Stimulated activated CD8-positive, alpha-beta memory T cell treated with anti-CD3 and anti-CD28 coated beads, Interleukin-7, amount 100 ng/mL, for 24 hours (primary cell): ENCODE data around the gene FN3K.
A peak's percentile ranks its signal among the peaks of the same experiment; 100 is the strongest.
"Not testable (repeated sequence)": the region's sequence is repeated elsewhere in the genome, so short reads cannot be mapped to it uniquely, and the experiment has no call there.

Source experiments
- DNase-seq: peaks from one replicate; pipeline ENCODE4 v3.0.0-alpha.2; 2020; ENCODE audit warnings: low read depth

Gene FN3K

DNA sequence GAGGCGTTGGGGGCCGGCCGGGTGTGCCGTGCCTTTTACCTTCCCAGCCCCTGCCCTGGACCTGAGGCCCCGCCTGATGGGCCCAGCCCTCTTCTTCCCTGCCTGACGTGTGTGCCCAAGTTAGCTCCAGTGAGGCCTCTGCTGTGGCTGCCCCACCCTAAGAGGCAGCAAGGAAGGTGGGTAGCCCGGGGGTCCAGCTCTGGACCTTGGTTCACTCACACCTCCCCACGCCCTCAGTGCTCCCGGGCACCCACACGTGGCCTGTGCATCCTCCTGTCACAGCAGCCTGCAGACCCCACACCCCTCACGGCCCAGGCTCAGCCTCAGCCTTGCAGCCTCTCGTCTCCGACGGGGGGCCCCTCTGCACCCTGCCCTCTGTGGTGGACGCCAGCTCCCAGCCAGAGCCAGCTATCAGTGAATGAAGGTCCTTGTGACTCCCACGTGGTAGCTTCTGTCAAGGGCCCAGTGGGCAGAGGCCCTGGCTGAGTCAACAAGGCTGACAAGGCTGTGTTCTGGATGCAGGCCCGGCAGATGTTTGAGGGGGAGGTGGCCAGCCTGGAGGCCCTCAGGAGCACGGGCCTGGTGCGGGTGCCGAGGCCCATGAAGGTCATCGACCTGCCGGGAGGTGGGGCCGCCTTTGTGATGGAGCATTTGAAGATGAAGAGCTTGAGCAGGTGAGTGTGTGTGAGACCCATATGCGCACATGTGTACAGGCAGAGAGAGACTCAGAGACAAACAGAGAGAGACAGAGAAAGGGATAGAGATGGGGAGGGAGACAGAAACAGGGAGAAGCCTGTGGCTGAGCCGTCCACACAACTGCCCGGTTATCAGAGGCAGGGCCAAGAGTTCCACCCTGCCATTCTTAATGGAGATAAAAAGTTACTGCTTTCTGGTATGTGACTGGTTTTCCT lies 2.8 kb downstream of the FN3K start:
- DNase-seq, result no peak

DNA sequence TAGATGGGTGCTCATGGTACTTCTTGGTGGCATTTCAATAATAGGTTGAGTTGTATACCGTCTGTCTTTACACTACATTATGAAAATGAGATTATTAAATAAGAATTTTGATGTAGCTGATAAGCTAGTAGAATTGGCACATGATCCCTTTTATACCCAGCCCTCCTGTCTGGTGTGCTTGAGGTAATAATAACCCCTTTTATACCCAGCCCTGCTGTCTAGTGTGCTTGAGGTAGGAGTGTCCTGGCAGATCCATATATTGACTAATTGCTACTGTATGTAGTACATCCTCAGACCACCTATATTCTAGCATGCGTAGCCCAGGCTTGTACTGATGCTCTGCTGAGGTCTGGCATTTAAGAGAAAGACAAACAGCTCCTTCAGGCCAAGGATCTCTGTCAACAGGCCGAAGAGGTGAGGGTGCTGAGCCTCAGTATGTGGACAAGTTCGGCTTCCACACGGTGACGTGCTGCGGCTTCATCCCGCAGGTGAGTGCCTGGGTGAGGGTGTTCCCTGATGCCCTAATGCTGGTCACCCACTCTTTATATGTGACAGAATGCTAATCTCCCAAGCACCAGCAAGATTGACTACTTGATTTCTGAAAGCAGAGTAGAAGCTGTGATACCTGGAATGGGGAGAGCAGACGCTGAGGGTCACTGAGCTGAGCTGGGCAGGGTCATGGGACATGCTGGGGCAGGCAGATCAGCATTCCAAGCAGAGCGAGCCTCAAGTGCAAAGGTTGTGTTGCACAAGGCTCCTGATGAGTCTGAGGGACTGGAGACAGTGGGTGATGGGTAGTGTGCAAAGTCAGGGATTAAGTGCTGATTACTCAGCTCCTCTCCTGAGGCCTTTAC lies 5.7 kb downstream of the FN3K start:
- no peak for DNase-seq

DNA sequence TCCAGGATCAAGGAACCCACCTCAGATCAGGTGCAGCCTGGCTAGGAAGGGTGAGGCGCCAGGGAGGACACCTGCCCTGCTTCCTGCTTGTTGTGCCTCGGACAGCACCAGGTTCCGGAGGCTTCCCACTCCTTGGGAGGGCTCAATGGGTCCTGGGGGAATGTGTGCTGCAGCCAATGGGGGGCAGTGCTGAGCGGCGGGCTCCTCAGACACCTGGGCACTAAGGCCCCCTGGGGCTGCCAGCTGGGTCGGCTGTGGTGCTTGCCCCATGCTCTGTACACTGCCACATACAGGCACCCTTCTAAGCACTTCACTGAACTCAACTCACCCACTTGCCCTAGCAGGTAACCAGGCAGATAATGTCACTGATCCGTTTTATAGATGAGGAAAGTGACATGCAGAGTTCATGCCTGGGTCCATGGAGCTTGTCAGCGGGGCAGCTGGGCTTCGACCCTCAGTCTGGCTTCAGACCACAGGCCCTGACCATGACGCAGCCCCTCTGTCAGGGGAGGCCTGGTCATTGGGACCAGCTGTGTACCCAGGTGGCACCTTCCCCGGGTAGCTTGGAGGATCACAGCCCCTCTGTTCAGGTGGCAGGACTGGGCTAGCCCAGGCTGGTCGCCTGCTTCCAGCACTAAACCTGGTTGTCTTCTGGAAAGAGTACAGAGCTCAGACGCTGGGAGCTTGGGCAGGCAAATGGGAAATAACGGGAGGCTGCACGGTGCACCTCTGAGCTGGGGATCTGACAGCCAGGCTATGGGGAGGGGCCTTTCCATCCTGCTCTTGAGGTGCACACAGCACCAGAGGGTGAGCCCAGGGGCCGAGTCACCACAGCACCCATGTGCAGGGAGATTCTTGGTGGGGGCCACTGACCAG lies 8.2 kb downstream of the FN3K start:
- DNase-seq, result no peak

DNA sequence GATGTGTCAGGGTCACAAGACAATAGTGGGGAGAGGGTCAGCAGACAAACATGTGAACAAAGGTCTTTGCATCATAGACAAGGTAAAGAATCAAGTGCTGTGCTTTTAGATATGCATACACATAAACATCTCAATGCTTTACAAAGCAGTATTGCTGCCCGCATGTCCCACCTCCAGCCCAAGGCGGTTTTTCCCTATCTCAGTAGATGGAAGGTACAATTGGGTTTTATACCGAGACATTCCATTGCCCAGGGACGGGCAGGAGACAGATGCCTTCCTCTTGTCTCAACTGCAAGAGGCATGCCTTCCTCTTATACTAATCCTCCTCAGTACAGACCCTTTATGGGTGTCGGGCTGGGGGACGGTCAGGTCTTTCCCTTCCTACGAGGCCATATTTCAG lies 9.3 kb downstream of the FN3K start:
- not testable (repeated sequence) for DNase-seq

DNA sequence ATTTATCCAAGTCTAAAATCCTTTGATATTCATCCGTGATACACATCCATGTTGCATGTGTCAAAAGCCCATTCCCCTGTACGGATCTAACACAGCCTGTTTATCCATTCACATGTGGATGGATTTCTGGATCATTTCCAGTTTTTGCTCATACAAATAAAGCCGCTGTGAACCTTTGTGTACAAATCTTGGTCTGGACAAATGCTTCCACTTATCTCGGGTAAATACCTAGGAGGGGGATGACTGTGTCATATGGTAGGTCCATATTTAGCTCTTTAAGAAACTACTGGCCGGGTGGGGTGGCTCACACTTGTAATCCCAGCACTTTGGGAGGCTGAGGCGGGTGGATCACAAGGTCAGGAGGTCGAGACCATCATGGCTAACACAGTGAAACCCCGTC lies 10.1 kb downstream of the FN3K start:
- no peak for DNase-seq

DNA sequence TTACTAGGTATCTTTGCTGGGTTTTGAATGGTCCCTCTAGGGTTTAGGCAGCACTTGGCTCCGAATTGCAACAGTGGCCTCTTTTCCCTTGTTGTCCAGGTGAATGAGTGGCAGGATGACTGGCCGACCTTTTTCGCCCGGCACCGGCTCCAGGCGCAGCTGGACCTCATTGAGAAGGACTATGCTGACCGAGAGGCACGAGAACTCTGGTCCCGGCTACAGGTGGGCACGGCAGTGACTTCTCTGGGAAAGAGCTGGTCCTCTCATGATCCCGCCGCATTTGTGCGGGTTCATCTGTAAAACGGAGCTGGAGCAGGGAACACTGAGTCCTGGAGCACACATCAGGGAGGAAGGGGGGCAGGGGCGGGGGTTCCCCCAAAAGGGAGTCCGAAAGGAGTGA lies 13.3 kb downstream of the FN3K start:
- DNase-seq, result no peak

DNA sequence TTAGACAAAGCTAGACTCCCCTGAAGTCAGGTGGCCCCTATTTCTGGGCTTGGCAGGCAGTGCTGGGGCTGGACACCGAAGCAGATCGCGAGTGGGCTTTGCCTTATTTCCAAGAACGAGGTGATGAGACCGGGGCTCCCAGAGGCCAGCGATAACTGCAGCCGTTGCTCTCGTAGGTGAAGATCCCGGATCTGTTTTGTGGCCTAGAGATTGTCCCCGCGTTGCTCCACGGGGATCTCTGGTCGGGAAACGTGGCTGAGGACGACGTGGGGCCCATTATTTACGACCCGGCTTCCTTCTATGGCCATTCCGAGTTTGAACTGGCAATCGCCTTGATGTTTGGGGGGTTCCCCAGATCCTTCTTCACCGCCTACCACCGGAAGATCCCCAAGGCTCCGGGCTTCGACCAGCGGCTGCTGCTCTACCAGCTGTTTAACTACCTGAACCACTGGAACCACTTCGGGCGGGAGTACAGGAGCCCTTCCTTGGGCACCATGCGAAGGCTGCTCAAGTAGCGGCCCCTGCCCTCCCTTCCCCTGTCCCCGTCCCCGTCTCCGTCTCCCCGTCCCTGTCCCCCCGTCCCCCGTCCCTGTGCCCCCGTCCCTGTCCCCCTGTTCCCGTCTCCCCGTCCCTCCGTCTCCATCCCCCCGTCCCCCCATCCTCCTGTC lies 15.0 kb downstream of the FN3K start:
- DNase-seq, result no peak

DNA sequence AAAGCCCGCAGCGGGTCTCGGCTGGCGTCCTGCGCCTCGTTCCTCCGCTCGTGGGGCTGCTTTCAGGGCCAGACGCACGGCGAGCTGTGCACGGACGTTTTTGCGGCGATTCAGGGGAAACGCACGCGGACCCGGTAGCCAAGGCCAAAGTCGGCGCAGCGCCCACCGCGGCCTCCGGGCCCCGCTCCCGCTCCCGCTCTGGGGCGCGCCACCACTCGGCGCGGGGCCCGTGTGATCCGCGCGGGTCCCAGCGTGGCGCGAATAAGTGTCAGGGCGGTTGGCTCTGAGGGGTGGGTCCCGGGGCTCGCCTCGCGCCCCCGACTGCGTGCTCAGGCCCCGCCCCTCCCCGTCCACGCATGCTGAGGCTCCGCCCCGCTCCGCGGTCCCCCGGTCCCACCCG lies 15.8 kb downstream of the FN3K start:
- DNase-seq, result no peak

DNA sequence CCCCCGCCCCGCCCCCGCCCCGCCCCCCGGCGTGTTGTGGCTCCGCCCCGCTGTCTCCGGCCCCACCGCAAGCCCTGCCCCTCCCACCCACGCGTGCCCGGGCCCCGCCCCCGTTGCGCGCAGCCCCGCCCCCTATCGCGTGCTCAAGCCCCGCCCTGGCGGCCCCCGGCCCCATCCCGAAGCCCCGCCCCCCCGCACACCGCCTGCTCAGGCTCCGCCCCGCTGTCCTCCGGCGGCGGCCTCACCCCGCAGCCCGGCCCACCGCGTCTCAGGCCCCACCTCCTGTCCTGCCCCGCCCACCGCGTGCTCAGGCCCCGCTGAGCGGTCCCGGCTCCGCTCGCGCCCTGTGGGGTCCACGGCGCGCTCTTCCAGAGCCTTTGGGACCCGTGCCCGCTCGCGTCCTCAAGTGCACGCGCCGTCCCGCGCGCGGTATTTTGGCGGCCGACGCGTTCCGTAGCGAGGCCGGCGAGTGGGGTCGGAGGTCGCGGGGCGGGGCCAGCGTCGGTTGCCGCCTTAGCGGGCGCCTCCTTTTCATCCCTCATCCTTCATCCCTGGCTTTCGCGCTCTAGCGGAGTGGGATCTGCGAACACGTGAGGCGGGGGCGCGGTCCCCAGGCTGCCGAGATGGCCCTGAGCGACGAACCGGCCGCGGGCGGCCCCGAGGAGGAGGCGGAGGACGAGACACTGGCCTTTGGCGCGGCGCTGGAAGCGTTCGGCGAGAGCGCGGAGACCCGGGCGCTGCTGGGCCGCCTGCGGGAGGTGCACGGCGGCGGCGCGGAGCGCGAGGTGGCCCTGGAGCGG lies 16.4 kb downstream of the FN3K start, which contains the start of gene TBCD:
TSS of gene TBCD (plus strand) at position 495 of the 800 bp plus-strand sequence. CDS start at position 624, 129 bp downstream.
- peak; percentile 65 for DNase-seq

DNA sequence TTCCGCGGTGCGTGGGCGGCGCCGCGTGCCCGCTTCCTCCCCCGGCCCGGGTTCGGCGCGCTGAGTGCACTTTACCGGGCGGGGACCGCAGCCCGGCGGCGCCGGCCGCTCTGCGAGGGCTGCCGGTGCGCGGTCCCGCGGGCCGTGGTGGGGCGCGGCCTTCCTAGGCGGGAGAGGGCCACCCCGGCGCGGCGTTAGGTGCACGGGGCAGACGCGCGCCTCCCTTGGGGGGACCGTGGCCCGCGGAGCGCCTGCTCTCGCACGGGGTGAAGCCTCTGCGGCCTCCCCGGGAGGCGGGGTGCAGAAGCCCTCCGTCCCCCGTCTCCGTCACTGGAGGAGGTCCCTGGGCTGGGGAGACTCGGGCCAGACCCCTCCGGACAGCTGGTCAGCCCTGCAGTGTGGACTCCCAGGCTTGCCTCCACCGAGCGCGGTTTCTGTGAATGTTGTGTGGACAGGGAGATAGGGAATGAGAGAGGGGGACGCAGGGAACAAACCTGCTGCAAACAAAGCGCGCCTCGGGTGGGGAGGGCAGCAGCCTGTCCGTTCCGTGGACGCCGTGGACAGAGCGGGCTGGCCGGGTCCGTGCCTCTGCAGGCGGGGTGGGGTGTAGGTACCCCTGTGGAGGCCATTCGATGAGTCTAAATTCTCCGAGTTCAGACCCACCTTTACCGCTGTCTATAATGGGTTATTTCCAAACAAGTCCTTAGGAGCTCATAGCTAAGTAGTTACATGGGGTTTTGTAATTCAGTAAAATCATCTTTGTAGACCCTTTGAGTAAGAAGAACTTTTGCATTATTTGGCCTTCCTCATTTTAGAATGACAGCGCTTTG lies 17.2 kb downstream of the FN3K start:
- DNase-seq, result no peak

DNA sequence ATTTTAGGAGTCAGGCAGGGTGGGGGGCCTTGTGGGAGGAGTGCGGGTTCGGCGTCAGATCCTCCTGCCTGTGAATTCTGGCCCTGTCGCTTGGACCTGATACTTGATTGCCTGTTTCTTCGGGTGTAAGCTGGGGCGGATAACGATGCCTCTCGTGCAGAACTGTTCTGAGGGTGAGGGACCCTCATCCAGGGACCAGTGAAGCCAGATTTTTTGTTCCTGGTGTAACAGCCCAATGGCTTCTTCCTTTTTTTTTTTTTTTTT lies 17.7 kb downstream of the FN3K start:
- DNase-seq, result no peak

DNA sequence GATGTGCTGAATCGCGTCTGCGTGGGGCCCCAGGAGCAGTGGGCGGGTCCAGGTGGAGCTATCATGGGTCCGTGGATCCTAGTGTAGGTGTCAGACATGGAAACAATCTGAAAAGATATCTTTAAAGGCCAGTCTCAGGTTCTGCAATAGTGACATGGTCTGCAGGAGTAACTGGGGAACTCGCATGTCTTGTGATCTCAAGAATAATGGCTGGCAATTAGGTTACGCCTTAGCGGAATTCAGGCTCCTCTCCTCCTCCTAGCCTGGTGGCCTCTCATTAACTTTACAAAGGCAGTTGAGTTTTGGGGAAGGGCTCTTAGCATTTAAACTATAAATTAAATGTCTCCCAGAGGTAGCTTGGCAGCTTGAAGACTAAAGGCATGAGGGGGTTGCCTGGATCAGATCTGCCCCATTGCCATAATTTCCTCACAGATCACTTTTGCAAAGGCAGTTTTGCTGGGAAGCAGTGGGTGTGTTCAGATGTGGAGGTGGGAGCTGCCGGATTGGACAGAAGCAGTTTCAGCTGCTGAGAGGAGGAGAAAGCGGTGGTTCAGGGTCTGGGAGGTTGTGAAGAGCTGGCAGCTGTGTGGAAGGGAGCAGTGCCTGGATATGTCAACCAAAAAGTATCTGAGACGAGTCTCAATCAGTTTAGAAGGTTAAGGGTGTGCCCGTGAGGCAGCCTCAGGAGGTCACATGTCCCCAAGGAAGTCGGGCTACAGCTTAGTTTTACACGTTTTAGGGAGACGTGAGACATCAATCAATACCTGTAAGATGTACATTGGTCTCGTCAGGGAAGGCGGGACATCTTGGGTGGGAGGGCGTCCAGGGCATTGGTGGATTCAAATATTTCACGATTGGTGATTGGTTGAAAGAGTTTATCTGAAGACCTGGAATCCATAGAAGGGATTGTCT lies 19.1 kb downstream of the FN3K start:
- no peak for DNase-seq

DNA sequence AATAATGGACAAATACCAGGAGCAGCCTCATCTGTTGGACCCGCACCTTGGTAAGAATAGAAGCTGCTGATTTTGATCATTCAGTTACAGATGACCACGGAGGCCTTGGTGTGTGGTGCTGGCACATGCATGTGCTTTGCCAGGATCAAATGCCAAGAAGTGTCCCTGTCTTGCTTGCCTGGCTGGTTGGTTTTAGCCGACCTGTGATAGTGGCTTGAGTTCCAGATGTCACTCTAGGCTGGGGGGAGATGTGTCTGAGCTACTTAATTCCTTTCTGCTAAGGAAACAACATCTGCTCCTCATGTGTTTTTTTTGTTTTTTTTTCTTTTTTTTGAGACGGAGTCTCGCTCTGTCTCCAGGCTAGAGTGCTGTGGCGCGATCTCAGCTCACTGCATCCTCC lies 20.8 kb downstream of the FN3K start:
- DNase-seq, result no peak

DNA sequence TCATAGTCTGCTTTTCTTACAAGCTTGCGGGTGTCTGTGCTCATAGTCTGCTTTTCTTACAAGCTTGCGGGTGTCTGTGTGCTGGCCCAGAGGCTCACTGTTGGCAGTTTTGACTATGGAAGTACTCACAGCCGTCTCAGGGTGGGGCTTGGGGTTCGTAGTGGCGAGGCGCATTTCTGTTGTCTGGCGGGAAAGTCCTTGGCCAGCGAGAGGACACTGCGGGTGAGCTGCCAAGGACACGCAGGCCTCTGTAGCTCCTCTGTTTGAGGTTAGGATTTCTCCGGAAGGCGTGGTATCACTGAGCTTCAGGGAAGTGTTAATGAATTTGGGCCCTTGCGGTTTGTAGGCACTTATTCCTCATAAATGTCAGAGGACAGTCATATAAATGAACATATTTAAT lies 30.0 kb downstream of the FN3K start:
- no peak for DNase-seq

DNA sequence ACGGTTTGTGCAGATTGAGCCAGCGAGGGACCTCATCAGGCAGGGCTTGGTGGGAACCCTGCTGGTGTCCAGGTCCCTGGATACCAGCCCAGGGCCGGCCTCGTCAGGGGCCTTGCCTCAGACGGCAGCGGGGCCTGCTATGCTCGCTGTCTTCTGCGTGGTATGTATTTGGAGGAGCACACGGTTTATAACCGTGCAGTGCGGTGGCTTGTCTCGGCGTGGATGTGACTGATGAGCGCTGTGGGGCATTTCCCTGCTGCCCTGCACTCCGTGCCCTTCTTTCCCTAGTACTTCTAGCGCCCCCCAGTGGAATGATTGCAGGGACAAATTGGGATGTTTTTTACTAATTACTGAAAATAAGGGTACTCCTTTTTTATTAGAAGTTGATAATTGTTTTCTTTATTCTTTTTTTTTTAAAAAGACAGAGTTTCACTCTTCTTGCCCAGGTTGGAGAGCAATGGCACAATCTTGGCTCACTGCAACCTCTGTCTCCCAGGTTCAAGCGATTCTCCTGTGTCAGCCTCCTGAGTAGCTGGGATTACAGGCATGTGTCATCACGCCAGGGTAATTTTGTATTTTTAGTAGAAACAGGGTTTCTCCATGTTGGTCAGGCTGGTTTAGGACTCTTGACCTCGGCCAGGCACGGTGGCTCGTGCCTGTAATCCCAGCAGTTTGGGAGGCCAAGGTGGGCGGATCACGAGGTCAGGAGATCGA lies 31.8 kb downstream of the FN3K start:
- no peak for DNase-seq

DNA sequence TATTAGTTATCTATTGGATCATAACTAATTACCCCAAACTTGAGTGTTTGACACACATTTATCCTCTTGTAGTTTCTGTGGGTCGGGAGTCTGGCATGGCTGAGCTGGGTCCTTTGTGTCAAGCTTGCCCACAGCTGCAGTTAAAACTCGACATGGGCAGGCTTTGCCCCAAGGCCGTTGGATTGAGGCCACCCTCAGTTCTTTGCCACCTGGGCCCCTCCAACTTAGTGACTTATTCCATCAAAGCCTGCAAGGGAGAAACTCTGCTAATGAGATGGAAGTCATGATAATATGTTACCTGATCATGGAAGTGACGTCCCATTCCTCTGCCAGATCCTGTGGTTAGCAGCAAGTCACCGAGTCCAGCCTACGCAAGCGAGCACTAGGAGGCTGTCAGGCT lies 33.6 kb downstream of the FN3K start:
- DNase-seq, result no peak

DNA sequence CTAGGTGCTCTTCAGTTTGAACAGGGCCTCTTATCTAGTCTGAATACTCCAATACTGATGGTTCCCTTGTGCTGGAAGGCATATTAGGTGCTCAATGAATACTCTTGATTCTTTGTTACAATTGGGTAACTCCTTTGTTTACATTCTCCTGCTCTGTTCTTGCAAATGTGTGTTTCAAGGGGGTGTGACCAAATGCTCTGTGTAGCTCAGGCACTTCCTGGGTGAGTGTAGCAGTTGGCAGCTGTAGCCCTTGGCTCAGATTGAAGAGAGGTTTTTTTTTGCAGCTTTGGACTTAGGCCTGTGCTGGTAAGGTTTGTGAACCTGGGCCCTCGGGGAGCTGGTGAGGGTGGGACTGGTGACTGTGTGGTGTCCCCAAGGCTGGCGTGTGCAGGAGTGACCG lies 36.6 kb downstream of the FN3K start:
- DNase-seq, result no peak

DNA sequence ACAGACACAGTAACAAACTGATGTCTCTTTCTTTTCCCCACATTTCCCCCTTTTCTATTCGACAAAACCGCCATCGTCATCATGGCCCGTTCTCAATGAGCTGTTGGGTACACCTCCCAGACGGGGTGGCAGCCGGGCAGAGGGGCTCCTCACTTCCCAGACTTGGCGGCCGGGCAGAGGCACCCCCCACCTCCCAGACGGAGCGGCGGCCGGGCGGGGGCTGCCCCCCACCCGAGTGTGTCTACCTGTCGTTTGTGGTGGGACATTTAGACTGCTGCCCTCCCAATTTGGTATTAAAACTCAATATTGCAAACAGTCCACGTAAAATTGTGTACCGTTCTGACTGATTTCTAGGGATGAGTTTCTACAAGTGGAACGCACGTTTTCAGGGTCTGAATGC lies 39.0 kb downstream of the FN3K start:
- not testable (repeated sequence) for DNase-seq
